PC-9 (cell line): Measurements from ENCODE around the gene DCHS1. TPM values are rescaled to one million over a fixed set of nuclear protein-coding genes. Genes with fewer than 3 reads are reported as not detected.

Experiments
- BruUV-seq: library from RNA; stranded (reverse); fragments of 400-500 nt; replicated peaks from 2 replicates; lab custom pipeline; 2021; lab: Mats Ljungman, UMichigan
- CTCF ChIA-PET: fragments of 300-600 bp; sonication (Branson Sonifier 250); formaldehyde crosslinking; loops from one replicate; lab custom pipeline; 2022; ENCODE audit warnings: antibody characterized with exemption; lab: Charles Lee
- POLR2A ChIA-PET: fragments of 300-600 bp; sonication (Branson Sonifier 250); formaldehyde crosslinking; loops from one replicate; lab custom pipeline; 2022; ENCODE audit warnings: antibody characterized with exemption; ENCODE audit not compliant: unreplicated experiment; lab: Charles Lee
- DNase-seq, 2 experiments: peaks; one replicate each; pipeline versions ENCODE4 v3.0.0 to v3.0.0-alpha.2; 2015 to 2022; ENCODE audit warnings: mixed read lengths in 1 of 2
- H2AFZ ChIP-seq: fragments of 200-600 bp; sonication (generic); 2 replicates; pipeline ENCODE4 v1.8.1; 2017; ENCODE audit warnings: antibody characterized with exemption
- H3F3A ChIP-seq: fragments of 200-600 bp; sonication (generic); 2 replicates; pipeline ENCODE4 v1.8.1; 2017; ENCODE audit warnings: antibody characterized with exemption, mild to moderate bottlenecking, low read depth; ENCODE audit not compliant: insufficient read depth
- H3K27ac ChIP-seq: fragments of 200-600 bp; sonication (generic); 2 replicates; pipeline ENCODE4 v1.6.1; 2016; ENCODE audit warnings: mixed run types
- H3K27me3 ChIP-seq: fragments of 200-600 bp; sonication (generic); 2 replicates; pipeline ENCODE4 v1.6.1; 2016; ENCODE audit warnings: low read depth, mixed run types; ENCODE audit not compliant: insufficient read depth
- H3K36me3 ChIP-seq: fragments of 200-600 bp; sonication (generic); 2 replicates; pipeline ENCODE4 v1.6.1; 2016; ENCODE audit warnings: low read depth, mixed run types
- H3K4me1 ChIP-seq: fragments of 200-600 bp; sonication (generic); replicated peaks from 2 replicates; pipeline ENCODE4 v1.6.1; 2016; ENCODE audit warnings: mixed run types; ENCODE audit not compliant: insufficient read depth
- H3K4me2 ChIP-seq: fragments of 200-600 bp; sonication (generic); 2 replicates; pipeline ENCODE4 v1.6.1; 2017; ENCODE audit warnings: mixed run types
- H3K4me3 ChIP-seq: fragments of 200-600 bp; sonication (generic); 2 replicates; pipeline ENCODE4 v1.6.1; 2016; ENCODE audit warnings: mixed run types
- H3K79me2 ChIP-seq: fragments of 200-600 bp; sonication (generic); 2 replicates; pipeline ENCODE4 v1.6.1; 2017; ENCODE audit warnings: low read depth, mixed run types
- H3K9me2 ChIP-seq: fragments of 200-600 bp; sonication (generic); 2 replicates; pipeline ENCODE4 v1.8.1; 2017; ENCODE audit warnings: mild to moderate bottlenecking; ENCODE audit not compliant: insufficient read depth
- H3K9me3 ChIP-seq: fragments of 200-600 bp; sonication (generic); 2 replicates; pipeline ENCODE4 v1.8.1; 2016; ENCODE audit warnings: low read depth; ENCODE audit not compliant: insufficient read depth
- H4K20me1 ChIP-seq: fragments of 200-600 bp; sonication (generic); 2 replicates; pipeline ENCODE4 v1.8.1; 2017; ENCODE audit not compliant: insufficient read depth
- CTCF ChIP-seq: fragments of 200-600 bp; sonication (generic); conservative IDR thresholded peaks from 2 replicates; pipeline ENCODE4 v1.6.1; 2017; ENCODE audit warnings: mixed run types, antibody characterized with exemption, mild to moderate bottlenecking, moderate library complexity
- EZH2 ChIP-seq: fragments of 200-600 bp; sonication (generic); IDR thresholded peaks from 2 replicates; pipeline ENCODE4 v1.8.0; 2017; ENCODE audit warnings: antibody characterized with exemption, low read depth
- intact Hi-C: fragments of 100-400 bp; cut with micrococcal nuclease; formaldehyde crosslinking; loops from one replicate; pipeline ENCODE4 v1.10.0; 2022; ENCODE audit not compliant: unreplicated experiment
- total RNA-seq: library from RNA; stranded (reverse); gene quantifications from 2 replicates; pipeline ENCODE4 v1.2.3, GENCODE V29; 2021

DCHS1 gene
- total RNA-seq, 1 experiment from 2014 or later = 0.22 TPM

- TF ChIP-seq EZH2 = no peak
- TF ChIP-seq CTCF = no peak
- no peaks in the 10 kb centered on the region for H3K9me2 ChIP-seq
- H4K20me1 ChIP-seq = no peaks in the 10 kb centered on the region
- ChIA-PET POLR2A (interaction anchor here (0.5 to 0.8 kb wide), 5 partner anchors 8 to 880 kb away, joined by 3 to 13 read pairs (median 5); partner anchors contain the start of gene MRPL17), CTCF (no interaction called here)
- H3K79me2 ChIP-seq = peaks cover 14% of the 10 kb centered on the region
- no TSS peak for BruUV-seq
- H3K4me3 ChIP-seq = peak overlapping the region; percentile 98
- 0 out of 2 replicates have a peak overlapping the region, but pooled peaks have one; percentile 55 for H2AFZ ChIP-seq
- DNase-seq = no peak
- no peak overlapping the region for H3K27ac ChIP-seq
- H3K4me2 ChIP-seq = peak overlapping the region; percentile 88
- no peaks in the 10 kb centered on the region for H3K27me3 ChIP-seq
- H3K9me3 ChIP-seq = no peaks in the 10 kb centered on the region
- peaks cover 23% of the 10 kb centered on the region for H3F3A ChIP-seq
- H3K4me1 ChIP-seq = peaks cover 20% of the 10 kb centered on the region
- intact Hi-C loops = no loop called here
- peaks cover 4% of the 10 kb centered on the region; the same call in 1 of the 2 replicates for H3K36me3 ChIP-seq
Measured at GRCh38 chr11:6611092-6611962, 44.3 kb downstream of the DCHS1 start.

GRCh38 chr11:6610591-6610990, 45.0 kb downstream of the DCHS1 start:
- Histone ChIP-seq H3K27ac (no peak overlapping the region), H3K27me3 (no peaks in the 10 kb centered on the region), H4K20me1 (no peaks in the 10 kb centered on the region), H3K9me3 (no peaks in the 10 kb centered on the region), H3K36me3 (peaks cover 4% of the 10 kb centered on the region; the same call in 1 of the 2 replicates), H3K4me1 (peaks cover 25% of the 10 kb centered on the region), H3K4me3 (no peak overlapping the region), H3K9me2 (no peaks in the 10 kb centered on the region), H3K79me2 (peaks cover 21% of the 10 kb centered on the region), H3F3A (peaks cover 26% of the 10 kb centered on the region), H3K4me2 (peak overlapping the region; percentile 88; the same call in 1 of the 2 replicates), H2AFZ (no peak overlapping the region)
- CTCF ChIA-PET = no interaction called here
- DNase-seq = no peak
- TF ChIP-seq CTCF = no peak
- TF ChIP-seq EZH2 = no peak
- POLR2A ChIA-PET = no interaction called here
- TSS peak; percentile 37 for BruUV-seq
- intact Hi-C loops = no loop called here

- intact Hi-C loops = loop anchor here (10.0 kb wide), 1 partner anchor 135 kb away; the partner anchor contains the start of gene TRIM3
- Histone ChIP-seq H3K27me3 (no peaks in the 10 kb centered on the region), H3K27ac (no peak overlapping the region), H3K9me2 (no peaks in the 10 kb centered on the region), H2AFZ (no peak overlapping the region), H3K4me2 (no peak overlapping the region), H3K36me3 (peaks cover 4% of the 10 kb centered on the region; the same call in 1 of the 2 replicates), H3K9me3 (no peaks in the 10 kb centered on the region), H3F3A (peaks cover 26% of the 10 kb centered on the region), H4K20me1 (no peaks in the 10 kb centered on the region), H3K4me3 (no peak overlapping the region), H3K4me1 (peaks cover 32% of the 10 kb centered on the region), H3K79me2 (peaks cover 26% of the 10 kb centered on the region)
- TF ChIP-seq EZH2 = no peak
- no peak for TF ChIP-seq CTCF
- ChIA-PET CTCF (no interaction called here), POLR2A (no interaction called here)
- DNase-seq = no peak
- BruUV-seq = no TSS peak
Measured at GRCh38 chr11:6609502-6610015, 46.0 kb downstream of the DCHS1 start.
